Gastroesophageal sphincter (tissue), 3 donors: ENCODE measurements around the gene NREP.

Experiments used
- POLR2A ChIP-seq, 2 donors: fragments of 450-650 bp; IDR thresholded peaks; one replicate each; pipeline ENCODE4 v1.6.1; 2017; ENCODE audit warnings: antibody characterized with exemption in 2 of 2, mild to moderate bottlenecking in 2 of 2, moderate library complexity in 1 of 2
- POLR2AphosphoS5 ChIP-seq: sonication (generic); formaldehyde crosslinking; IDR thresholded peaks from one replicate; pipeline ENCODE4 v1.6.1; 2017; ENCODE audit warnings: antibody characterized with exemption
- TF ChIP-seq, protein P1 (sequence below), 4 experiments: fragments of 200-600 bp in 2 of 4; fragments of 450-650 bp in 2 of 4; sonication (generic) in 1 of 4; IDR thresholded peaks; one replicate each; pipeline ENCODE4 v1.5.1; 2017 to 2019; ENCODE audit warnings: antibody characterized with exemption in 4 of 4, mild to moderate bottlenecking in 2 of 4, moderate library complexity in 2 of 4

- TF ChIP-seq, protein P1, sequence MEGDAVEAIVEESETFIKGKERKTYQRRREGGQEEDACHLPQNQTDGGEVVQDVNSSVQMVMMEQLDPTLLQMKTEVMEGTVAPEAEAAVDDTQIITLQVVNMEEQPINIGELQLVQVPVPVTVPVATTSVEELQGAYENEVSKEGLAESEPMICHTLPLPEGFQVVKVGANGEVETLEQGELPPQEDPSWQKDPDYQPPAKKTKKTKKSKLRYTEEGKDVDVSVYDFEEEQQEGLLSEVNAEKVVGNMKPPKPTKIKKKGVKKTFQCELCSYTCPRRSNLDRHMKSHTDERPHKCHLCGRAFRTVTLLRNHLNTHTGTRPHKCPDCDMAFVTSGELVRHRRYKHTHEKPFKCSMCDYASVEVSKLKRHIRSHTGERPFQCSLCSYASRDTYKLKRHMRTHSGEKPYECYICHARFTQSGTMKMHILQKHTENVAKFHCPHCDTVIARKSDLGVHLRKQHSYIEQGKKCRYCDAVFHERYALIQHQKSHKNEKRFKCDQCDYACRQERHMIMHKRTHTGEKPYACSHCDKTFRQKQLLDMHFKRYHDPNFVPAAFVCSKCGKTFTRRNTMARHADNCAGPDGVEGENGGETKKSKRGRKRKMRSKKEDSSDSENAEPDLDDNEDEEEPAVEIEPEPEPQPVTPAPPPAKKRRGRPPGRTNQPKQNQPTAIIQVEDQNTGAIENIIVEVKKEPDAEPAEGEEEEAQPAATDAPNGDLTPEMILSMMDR (IDR thresholded peaks at IDR 0.05): no peak
- no peak for TF ChIP-seq POLR2A (IDR thresholded peaks at IDR 0.05)
- no peak for TF ChIP-seq POLR2AphosphoS5
These were observed 26.5 kb upstream of the NREP start for GRCh38 chr5:111783537-111783936.
